22Rv1 (cell line): ENCODE measurements around the gene KLHL29.

Experiments
- H3K27ac ChIP-seq: fragments of 450-650 bp; 2 replicates; pipeline ENCODE4 v1.5.1; 2017
- CTCF ChIP-seq: fragments of 450-650 bp; IDR thresholded peaks from 2 replicates; pipeline ENCODE4 v1.5.1; 2017; ENCODE audit warnings: mild to moderate bottlenecking
- ZFX ChIP-seq: fragments of 450-650 bp; IDR thresholded peaks from 2 replicates; pipeline ENCODE4 v1.6.1; 2017; ENCODE audit warnings: antibody characterized with exemption, borderline replicate concordance

KLHL29 gene

GRCh38 chr2:23542230-23542789 lies 157.3 kb downstream of the KLHL29 start:
- TF ChIP-seq ZFX (no peak), CTCF (no peak)
- H3K27ac ChIP-seq: no peak overlapping the region

GRCh38 chr2:23543302-23543701 lies 158.3 kb downstream of the KLHL29 start:
- H3K27ac ChIP-seq: no peak overlapping the region
- TF ChIP-seq CTCF (no peak), ZFX (no peak)

- TF ChIP-seq ZFX: no peak
- H3K27ac ChIP-seq: no peak overlapping the region
Observed at GRCh38 chr2:23543728-23544127, 158.7 kb downstream of the KLHL29 start.

- TF ChIP-seq ZFX (no peak), CTCF (no peak)
- H3K27ac ChIP-seq: no peak overlapping the region
Observed at GRCh38 chr2:23544589-23545295, 159.8 kb downstream of the KLHL29 start.

GRCh38 chr2:23545396-23545795 lies 160.4 kb downstream of the KLHL29 start:
- no peak overlapping the region for H3K27ac ChIP-seq

GRCh38 chr2:23545811-23546210 lies 160.8 kb downstream of the KLHL29 start:
- no peak for TF ChIP-seq ZFX
- no peak for TF ChIP-seq CTCF
- H3K27ac ChIP-seq: no peak overlapping the region

More at GRCh38 chr2:23545396-23545795, 160.4 kb downstream of the KLHL29 start:
- TF ChIP-seq CTCF (no peak), ZFX (no peak)

GRCh38 chr2:23546913-23547312 lies 161.9 kb downstream of the KLHL29 start:
- H3K27ac ChIP-seq: no peak overlapping the region
- TF ChIP-seq CTCF (no peak), ZFX (no peak)

GRCh38 chr2:23547725-23548124 lies 162.7 kb downstream of the KLHL29 start:
- H3K27ac ChIP-seq: no peak overlapping the region
- no peak for TF ChIP-seq CTCF
- no peak for TF ChIP-seq ZFX
